K562 (cell line): ENCODE data around the gene DNAJC17. TPM values are rescaled to one million over a fixed set of nuclear protein-coding genes. Genes with fewer than 3 reads are reported as not detected.

Experiments used
- CEBPB ChIP-seq: fragments of 450-650 bp; IDR thresholded peaks from 2 replicates; pipeline ENCODE4 v1.6.1; 2016; ENCODE audit warnings: missing genetic modification characterization, missing compliant biosample characterization
- MEIS2 ChIP-seq: fragments of 450-650 bp; IDR thresholded peaks from 2 replicates; pipeline ENCODE4 v1.6.1; 2014; ENCODE audit warnings: mild to moderate bottlenecking; ENCODE audit not compliant: partially characterized antibody
- MTA3 ChIP-seq: fragments of 450-650 bp; formaldehyde crosslinking; IDR thresholded peaks from 2 replicates; pipeline ENCODE4 v1.6.1; 2017; ENCODE audit warnings: mild to moderate bottlenecking, borderline replicate concordance
- NR3C1 ChIP-seq: sonication (generic); formaldehyde crosslinking; IDR thresholded peaks from 2 replicates; pipeline ENCODE4 v1.8.1; 2022; ENCODE audit warnings: missing genetic modification reagents
- POLR2AphosphoS2 ChIP-seq: IDR thresholded peaks from 2 replicates; pipeline ENCODE4 v1.6.1; 2012; ENCODE audit warnings: low read length, improper control_type of control experiment
- POLR2AphosphoS5 ChIP-seq: IDR thresholded peaks from 2 replicates; pipeline ENCODE4 v1.6.1; 2011; ENCODE audit warnings: mild to moderate bottlenecking, low read depth, low read length, moderate library complexity; ENCODE audit not compliant: control insufficient read depth, insufficient read depth
- RB1 ChIP-seq: fragments of 450-650 bp; IDR thresholded peaks from 2 replicates; pipeline ENCODE4 v1.6.1; 2017; ENCODE audit warnings: low read depth, mild to moderate bottlenecking
- REST ChIP-seq, 2 experiments: fragments of 450-650 bp; formaldehyde crosslinking in 1 of 2; IDR thresholded peaks; 2 replicates each; pipeline versions ENCODE4 v1.4.0 to v1.6.1; 2014 to 2020; ENCODE audit warnings: mild to moderate bottlenecking in 2 of 2, borderline replicate concordance in 1 of 2, low read depth in 1 of 2
- TAL1 ChIP-seq: fragments of 450-650 bp; IDR thresholded peaks from 2 replicates; pipeline ENCODE4 v1.6.1; 2016; ENCODE audit warnings: mild to moderate bottlenecking
- TOE1 ChIP-seq, 2 experiments: fragments of 450-650 bp in 1 of 2; sonication (generic) in 1 of 2; formaldehyde crosslinking in 1 of 2; IDR thresholded peaks; 2 replicates each; pipeline versions ENCODE4 v1.7.1 to v1.8.0; 2016 to 2022; ENCODE audit warnings: borderline replicate concordance in 2 of 2, mild to moderate bottlenecking in 2 of 2, antibody characterized with exemption in 1 of 2, inconsistent platforms in 1 of 2, low read depth in 1 of 2, missing genetic modification reagents in 1 of 2, moderate library complexity in 1 of 2
- ZNF431 ChIP-seq: sonication (generic); formaldehyde crosslinking; IDR thresholded peaks from 2 replicates; pipeline ENCODE4 v1.8.0; 2022; ENCODE audit warnings: mild to moderate bottlenecking, missing genetic modification reagents
- polyA plus RNA-seq, 8 experiments: library from polyadenylated mRNA; depleted of rRNA in 4 of 8; stranded (reverse) in 5 of 8; unstranded in 3 of 8; fragments of >200 nt; fragmentation: Nextera tagmentation in 2 of 8; fragmentation: Illumina TruSeq in 1 of 8; extraction: Ambion mirVana in 2 of 8; extraction: Trizol in 1 of 8; gene quantifications; 2 replicates each; pipeline versions ENCODE4 v1.2.1 to v1.2.3, GENCODE V29; 2011 to 2014; ENCODE audit warnings: inconsistent platforms in 1 of 8, missing spikeins in 1 of 8
- total RNA-seq, 7 experiments: library from RNA; depleted of rRNA in 6 of 7; stranded (reverse); fragments of >200 nt in 6 of 7; fragmentation: Illumina TruSeq in 2 of 7; extraction: Trizol in 2 of 7; gene quantifications; 2 replicates each; pipeline versions ENCODE4 v1.2.1 to v1.2.3, GENCODE V29; 2011 to 2021; ENCODE audit warnings: low replicate concordance in 1 of 7
- TF ChIP-seq, protein P1 (sequence below): fragments of 250-450 bp; sonication (Bioruptor Pico); IDR thresholded peaks from 2 replicates; pipeline ENCODE4 v1.5.1; 2021; ENCODE audit warnings: mild to moderate bottlenecking

Gene DNAJC17
- total and polyA plus RNA-seq, 9 of the 15 experiments (the other 6 are each of a cell fraction or from before 2014, with no cell fraction given), result 2.4 to 79.4 (median 44.2) TPM

GRCh38 chr15:40847223-40847961, 40.1 kb upstream of the DNAJC17 start (continued):
- peak; percentile 68 for TF ChIP-seq REST (IDR thresholded peaks at IDR 0.05; ENCODE audit: borderline replicate concordance)
- TF ChIP-seq REST (CRISPR knock-in tag; IDR thresholded peaks at IDR 0.05; ENCODE audit: low read depth), result no peak
- TF ChIP-seq RB1, result no peak
- no peak for TF ChIP-seq MEIS2
- TF ChIP-seq NR3C1 (CRISPR knock-in tag), result no peak
- 0 out of 2 replicates have a peak, but pooled peaks have one; percentile 21 for TF ChIP-seq MTA3
- TF ChIP-seq TAL1, result no peak
- TF ChIP-seq POLR2AphosphoS5, result 0 out of 2 replicates have a peak, but pooled peaks have one; percentile 45
- no peak for TF ChIP-seq POLR2AphosphoS2
- TF ChIP-seq TOE1 (IDR thresholded peaks at IDR 0.05; ENCODE audit: borderline replicate concordance), result 0 out of 2 replicates have a peak, but pooled peaks have one; percentile 26
- no peak for TF ChIP-seq TOE1 (CRISPR knock-in tag; IDR thresholded peaks at IDR 0.05; ENCODE audit: borderline replicate concordance, low read depth)
- TF ChIP-seq CEBPB (tag), result no peak
- TF ChIP-seq, protein P1, sequence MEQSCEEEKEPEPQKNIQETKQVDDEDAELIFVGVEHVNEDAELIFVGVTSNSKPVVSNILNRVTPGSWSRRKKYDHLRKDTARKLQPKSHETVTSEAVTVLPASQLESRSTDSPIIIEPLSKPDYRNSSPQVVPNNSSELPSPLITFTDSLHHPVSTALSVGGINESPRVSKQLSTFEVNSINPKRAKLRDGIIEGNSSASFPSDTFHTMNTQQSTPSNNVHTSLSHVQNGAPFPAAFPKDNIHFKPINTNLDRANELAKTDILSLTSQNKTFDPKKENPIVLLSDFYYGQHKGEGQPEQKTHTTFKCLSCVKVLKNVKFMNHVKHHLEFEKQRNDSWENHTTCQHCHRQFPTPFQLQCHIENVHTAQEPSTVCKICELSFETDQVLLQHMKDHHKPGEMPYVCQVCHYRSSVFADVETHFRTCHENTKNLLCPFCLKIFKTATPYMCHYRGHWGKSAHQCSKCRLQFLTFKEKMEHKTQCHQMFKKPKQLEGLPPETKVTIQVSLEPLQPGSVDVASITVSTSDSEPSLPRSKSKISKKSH (CRISPR knock-in tag), result no peak
- no peak for TF ChIP-seq ZNF431 (CRISPR knock-in tag)
